ENCODE results near the gene PPM1L. TPM values are rescaled to one million over a fixed set of nuclear protein-coding genes. Genes with fewer than 3 reads are reported as not detected.

PPM1L gene
- total RNA-seq, 1 donor from 2014 or later: 14.9 TPM

DNA sequence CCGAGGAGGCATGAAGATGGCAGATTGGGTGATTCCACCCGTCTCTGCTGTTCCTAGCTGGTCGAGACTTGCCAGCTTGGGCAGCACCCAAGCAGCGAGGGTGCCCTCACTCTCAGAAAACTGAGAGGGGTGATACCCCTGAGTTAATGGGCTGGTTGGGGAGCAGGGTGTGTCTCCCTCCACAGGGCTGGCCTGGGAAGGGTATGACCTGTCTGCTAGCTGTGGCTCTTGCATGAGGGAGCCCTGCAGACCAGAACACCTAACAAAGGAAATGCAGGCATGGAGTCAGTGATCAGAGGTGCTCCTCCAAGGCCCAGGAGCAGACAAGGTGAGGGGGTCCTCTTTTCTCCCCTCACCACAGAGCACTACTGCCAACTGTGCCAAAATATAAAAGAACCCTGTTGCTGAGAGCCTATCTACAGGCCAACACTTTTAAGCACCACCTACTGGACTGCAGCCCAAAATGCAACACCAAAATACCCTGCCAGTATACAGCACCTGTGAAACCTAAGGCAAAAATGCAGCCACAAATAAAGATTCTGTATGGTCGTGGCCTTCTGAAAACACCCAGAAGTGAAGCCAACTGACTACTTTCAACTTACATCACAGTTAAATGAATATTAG lies 35.8 kb upstream of the PPM1L start:
- intact Hi-C loops (cut with DNase I): no loop called here

GRCh38 chr3:160722331-160722730 lies 33.7 kb upstream of the PPM1L start:
- intact Hi-C loops (cut with DNase I): no loop called here
- ATAC-seq (no peak), DNase-seq (no peak)
- H3K36me3 ChIP-seq: no peaks in the 10 kb centered on the region
- no peak overlapping the region for H3K27ac ChIP-seq
- H3K9me3 ChIP-seq: no peaks in the 10 kb centered on the region
- no peaks in the 10 kb centered on the region for H3K4me1 ChIP-seq
- no peak overlapping the region for H3K4me3 ChIP-seq
- TF ChIP-seq CTCF (IDR thresholded peaks at IDR 0.05): no peak
- H3K27me3 ChIP-seq (ENCODE audit: low read depth): no peaks in the 10 kb centered on the region

More for the DNA sequence above, 35.8 kb upstream of the PPM1L start:
- TF ChIP-seq CTCF (IDR thresholded peaks at IDR 0.05): no peak
- H3K4me3 ChIP-seq: no peak overlapping the region
- H3K36me3 ChIP-seq: no peaks in the 10 kb centered on the region
- ATAC-seq (peak; percentile 25 to 62), DNase-seq (no peak)
- H3K4me1 ChIP-seq: no peaks in the 10 kb centered on the region
- H3K9me3 ChIP-seq: no peaks in the 10 kb centered on the region
- no peaks in the 10 kb centered on the region for H3K27me3 ChIP-seq (ENCODE audit: low read depth)
- H3K27ac ChIP-seq: no peak overlapping the region

DNA sequence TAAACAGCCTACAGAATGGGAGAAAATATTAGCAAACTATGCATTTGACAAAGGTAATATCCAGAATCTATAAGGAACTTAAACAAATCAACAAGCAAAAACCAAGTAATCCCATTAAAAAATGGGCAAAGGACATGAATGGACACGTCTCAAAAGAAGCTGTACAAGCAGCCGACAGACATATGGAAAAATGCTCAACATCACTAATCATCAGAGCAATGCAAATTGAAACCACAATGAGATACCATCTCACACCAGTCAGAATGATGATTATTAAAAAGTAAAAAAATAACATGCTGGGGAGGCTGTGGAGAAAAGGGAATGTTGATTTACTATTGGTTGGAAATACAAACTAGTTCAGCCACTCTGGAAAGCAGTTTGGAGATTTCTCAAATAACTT lies 30.7 kb upstream of the PPM1L start:
- Histone ChIP-seq H3K27ac (no peak overlapping the region), H3K4me1 (no peaks in the 10 kb centered on the region), H3K4me3 (no peak overlapping the region), H3K27me3 (ENCODE audit: low read depth) (no peaks in the 10 kb centered on the region), H3K9me3 (no peaks in the 10 kb centered on the region), H3K36me3 (no peaks in the 10 kb centered on the region)
- DNase-seq (no peak), ATAC-seq (no peak)
- no peak for TF ChIP-seq CTCF (IDR thresholded peaks at IDR 0.05)
- intact Hi-C loops (cut with DNase I): no loop called here

GRCh38 chr3:160735826-160736225 lies 20.2 kb upstream of the PPM1L start:
- Histone ChIP-seq H3K9me3 (no peaks in the 10 kb centered on the region), H3K4me3 (no peak overlapping the region), H3K27me3 (ENCODE audit: low read depth) (no peaks in the 10 kb centered on the region), H3K27ac (no peak overlapping the region), H3K4me1 (no peaks in the 10 kb centered on the region), H3K36me3 (no peaks in the 10 kb centered on the region)
- ATAC-seq (no peak), DNase-seq (no peak)
- intact Hi-C loops (cut with DNase I): no loop called here
- TF ChIP-seq CTCF (IDR thresholded peaks at IDR 0.05): no peak

- ATAC-seq (no peak), DNase-seq (no peak)
- intact Hi-C loops (cut with DNase I): no loop called here
- no peaks in the 10 kb centered on the region for H3K27me3 ChIP-seq (ENCODE audit: low read depth)
- H3K4me3 ChIP-seq: no peak overlapping the region
- H3K9me3 ChIP-seq: no peaks in the 10 kb centered on the region
- H3K36me3 ChIP-seq: no peaks in the 10 kb centered on the region
- no peak for TF ChIP-seq CTCF (IDR thresholded peaks at IDR 0.05)
- no peaks in the 10 kb centered on the region for H3K4me1 ChIP-seq
- no peak overlapping the region for H3K27ac ChIP-seq
Measured at GRCh38 chr3:160738048-160738447, 18.0 kb upstream of the PPM1L start.
